Tibial artery (tissue), 4 donors: ENCODE results near the gene CRYGA.

Source experiments
- DNase-seq, 2 donors: peaks; one replicate each; pipeline ENCODE4 v3.0.0-alpha.2; 2019
- H3K27ac ChIP-seq, 2 donors: fragments of 200-600 bp; sonication (generic) in 1 of 2; 1 replicate in 1 of 2; 2 replicates in 1 of 2; pipeline ENCODE4 v1.5.1; 2018 to 2019; ENCODE audit warnings: mild to moderate bottlenecking in 1 of 2
- H3K27me3 ChIP-seq, 2 donors: fragments of 200-600 bp; sonication (generic) in 1 of 2; one replicate each; pipeline versions ENCODE4 v1.5.1 to v1.6.0; 2016 to 2019
- H3K36me3 ChIP-seq, 3 donors: fragments of 200-600 bp; sonication (generic) in 2 of 3; one replicate each; pipeline ENCODE4 v1.5.1; 2016 to 2019; ENCODE audit warnings: mild to moderate bottlenecking in 2 of 3
- H3K4me1 ChIP-seq, 4 donors: fragments of 200-600 bp; sonication (generic) in 2 of 4; 1 replicate in 3 of 4; 2 replicates in 1 of 4; pipeline ENCODE4 v1.5.1; 2016 to 2019
- H3K4me3 ChIP-seq, 2 donors: fragments of 200-600 bp; sonication (generic) in 1 of 2; 1 replicate in 1 of 2; 2 replicates in 1 of 2; pipeline ENCODE4 v1.5.1; 2018 to 2019; ENCODE audit warnings: mild to moderate bottlenecking in 2 of 2
- H3K9me3 ChIP-seq, 3 donors: fragments of 200-600 bp; sonication (generic) in 1 of 3; one replicate each; pipeline ENCODE4 v1.5.1; 2016 to 2019
- CTCF ChIP-seq, 2 experiments: fragments of 200-600 bp in 1 of 2; fragments of 450-650 bp in 1 of 2; IDR thresholded peaks; one replicate each; pipeline ENCODE4 v1.5.1; 2017 to 2019; ENCODE audit warnings: antibody characterized with exemption in 2 of 2, mild to moderate bottlenecking in 1 of 2, moderate library complexity in 1 of 2
- intact Hi-C: fragments of 100-400 bp; cut with DNase I; formaldehyde crosslinking; loops from one replicate; pipeline ENCODE4 v1.15.0; 2023; ENCODE audit warnings: low total_unique reads

Gene CRYGA

DNA sequence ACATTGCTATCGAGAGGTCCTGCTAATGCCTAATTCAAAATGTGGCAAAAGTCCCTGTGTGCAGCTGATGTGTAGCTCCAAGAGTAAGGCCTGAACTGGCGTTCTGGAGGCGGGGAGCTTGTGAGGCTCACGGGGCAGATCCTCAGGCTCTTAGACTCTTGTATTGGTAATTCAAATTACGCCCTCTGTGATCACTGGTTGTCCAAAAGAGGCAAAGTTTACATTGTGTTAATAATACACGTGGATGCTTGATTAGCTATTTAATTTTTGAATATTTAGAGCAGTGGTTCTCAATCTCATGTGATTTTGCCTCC lies 12.4 kb upstream of the CRYGA start:
- H3K27ac ChIP-seq, result no peak overlapping the region
- intact Hi-C loops, result loop anchor here (10.0 kb wide), 1 partner anchor 79 kb away; the partner anchor contains the start of gene IDH1
- DNase-seq, result no peak
- no peak for TF ChIP-seq CTCF (IDR thresholded peaks at IDR 0.05)
- H3K4me3 ChIP-seq, result no peak overlapping the region
- H3K4me1 ChIP-seq, result no peaks in the 10 kb centered on the region
- H3K9me3 ChIP-seq, result no peaks in the 10 kb centered on the region
- H3K36me3 ChIP-seq, result no peaks in the 10 kb centered on the region
- no peaks in the 10 kb centered on the region for H3K27me3 ChIP-seq

- peak; percentile 80 to 86 for DNase-seq
- H3K27ac ChIP-seq, result no peak overlapping the region
- H3K27me3 ChIP-seq, result no peaks in the 10 kb centered on the region
- no peaks in the 10 kb centered on the region for H3K4me1 ChIP-seq
- no peaks in the 10 kb centered on the region for H3K9me3 ChIP-seq
- intact Hi-C loops, result loop anchor here (10.0 kb wide), 1 partner anchor 80 kb away; the partner anchor contains the start of gene IDH1
- TF ChIP-seq CTCF (IDR thresholded peaks at IDR 0.05), result peak; percentile 72 to 90
- no peaks in the 10 kb centered on the region for H3K36me3 ChIP-seq
- no peak overlapping the region for H3K4me3 ChIP-seq
Observed at GRCh38 chr2:208175069-208175839, 11.9 kb upstream of the CRYGA start.

DNA sequence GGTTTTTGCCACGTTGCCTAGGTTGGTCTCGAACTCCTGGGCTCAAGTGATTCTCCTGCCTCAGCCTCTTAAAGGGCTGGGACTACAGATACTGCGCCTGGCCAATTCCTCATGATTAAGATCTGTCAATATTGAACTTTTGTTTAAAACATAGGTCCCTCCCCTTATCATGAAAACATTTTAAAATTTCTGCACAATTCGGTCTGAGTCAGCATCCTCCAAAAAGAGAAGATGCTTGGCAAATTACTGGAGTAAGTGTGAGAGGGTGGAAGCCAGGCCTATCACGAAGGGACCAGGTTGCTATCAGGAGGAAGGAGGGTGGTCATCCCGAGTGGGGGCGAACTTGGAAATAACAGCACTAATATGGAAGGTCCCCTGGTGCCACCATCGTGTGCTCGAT lies 10.8 kb upstream of the CRYGA start:
- H3K27me3 ChIP-seq, result no peaks in the 10 kb centered on the region
- TF ChIP-seq CTCF (IDR thresholded peaks at IDR 0.05), result no peak
- no peak for DNase-seq
- no peaks in the 10 kb centered on the region for H3K9me3 ChIP-seq
- H3K36me3 ChIP-seq, result no peaks in the 10 kb centered on the region
- intact Hi-C loops, result loop anchor here (10.0 kb wide), 1 partner anchor 81 kb away; the partner anchor contains the start of gene IDH1
- H3K4me1 ChIP-seq, result no peaks in the 10 kb centered on the region
- no peak overlapping the region for H3K27ac ChIP-seq
- H3K4me3 ChIP-seq, result no peak overlapping the region

- Histone ChIP-seq H3K4me3 (no peak overlapping the region), H3K9me3 (no peaks in the 10 kb centered on the region), H3K36me3 (no peaks in the 10 kb centered on the region), H3K27ac (no peak overlapping the region), H3K27me3 (no peaks in the 10 kb centered on the region), H3K4me1 (no peaks in the 10 kb centered on the region)
- peak in 1 of 2 donors; percentile 26 for DNase-seq
- intact Hi-C loops, result loop anchor here (10.0 kb wide), 1 partner anchor 83 kb away; the partner anchor contains the start of gene IDH1
- TF ChIP-seq CTCF (IDR thresholded peaks at IDR 0.05), result no peak
Observed at GRCh38 chr2:208172125-208172524, 8.7 kb upstream of the CRYGA start.

GRCh38 chr2:208164951-208165755 lies 1.8 kb upstream of the CRYGA start:
- Histone ChIP-seq H3K27me3 (no peaks in the 10 kb centered on the region), H3K27ac (no peak overlapping the region), H3K4me1 (no peaks in the 10 kb centered on the region), H3K4me3 (no peak overlapping the region), H3K36me3 (no peaks in the 10 kb centered on the region), H3K9me3 (no peaks in the 10 kb centered on the region)
- intact Hi-C loops, result no loop called here
- no peak for DNase-seq
- TF ChIP-seq CTCF (IDR thresholded peaks at IDR 0.05), result no peak
